MM.1S (cell line): ENCODE results near the gene TMEM109.

Experiments
- DNase-seq: peaks from one replicate; pipeline ENCODE4 v3.0.0-alpha.2; 2015
- H2AFZ ChIP-seq: fragments of 300-600 bp; sonication (generic); 2 replicates; pipeline ENCODE4 v1.6.0; 2016; ENCODE audit warnings: antibody characterized with exemption, low read length
- H3F3A ChIP-seq: fragments of 300-600 bp; sonication (generic); 2 replicates; pipeline ENCODE4 v1.6.1; 2016; ENCODE audit warnings: mild to moderate bottlenecking, antibody characterized with exemption, low read length, moderate library complexity, mixed read lengths; ENCODE audit not compliant: insufficient read depth
- H3K27ac ChIP-seq: fragments of 300-600 bp; sonication (generic); 2 replicates; pipeline ENCODE4 v1.5.1; 2016; ENCODE audit warnings: mild to moderate bottlenecking, low read length
- H3K27me3 ChIP-seq: fragments of 300-600 bp; sonication (generic); replicated peaks from 2 replicates; pipeline ENCODE4 v1.6.0; 2016; ENCODE audit warnings: low read length; ENCODE audit not compliant: insufficient read depth
- H3K36me3 ChIP-seq: fragments of 300-600 bp; sonication (generic); replicated peaks from 2 replicates; pipeline ENCODE4 v1.6.1; 2016; ENCODE audit warnings: mild to moderate bottlenecking, low read length, mixed read lengths; ENCODE audit not compliant: insufficient read depth
- H3K4me1 ChIP-seq: fragments of 300-600 bp; sonication (generic); 2 replicates; pipeline ENCODE4 v1.6.1; 2016; ENCODE audit warnings: low read length, mixed read lengths
- H3K4me2 ChIP-seq: fragments of 300-600 bp; sonication (generic); 2 replicates; pipeline ENCODE4 v1.6.0; 2016; ENCODE audit warnings: low read depth, low read length
- H3K4me3 ChIP-seq: fragments of 300-600 bp; sonication (generic); 2 replicates; pipeline ENCODE4 v1.5.1; 2016; ENCODE audit warnings: low read length, mixed read lengths
- H3K79me2 ChIP-seq: fragments of 300-600 bp; sonication (generic); 2 replicates; pipeline ENCODE4 v1.6.1; 2016; ENCODE audit warnings: mixed run types, low read length, mixed read lengths
- H3K9ac ChIP-seq: fragments of 300-600 bp; sonication (generic); 2 replicates; pipeline ENCODE4 v1.6.1; 2016; ENCODE audit warnings: low read length, mixed read lengths
- H3K9me2 ChIP-seq: fragments of 300-600 bp; sonication (generic); replicated peaks from 2 replicates; pipeline ENCODE4 v1.6.1; 2016; ENCODE audit warnings: mild to moderate bottlenecking, low read length, mixed read lengths; ENCODE audit not compliant: insufficient read depth
- H3K9me3 ChIP-seq: fragments of 300-600 bp; sonication (generic); replicated peaks from 2 replicates; pipeline ENCODE4 v1.6.1; 2016; ENCODE audit warnings: mild to moderate bottlenecking, low read length, mixed read lengths; ENCODE audit not compliant: insufficient read depth
- H4K20me1 ChIP-seq: fragments of 300-600 bp; sonication (generic); 2 replicates; pipeline ENCODE4 v1.6.1; 2016; ENCODE audit warnings: mild to moderate bottlenecking, low read length, moderate library complexity, mixed read lengths; ENCODE audit not compliant: insufficient read depth
- EZH2 ChIP-seq: fragments of 300-600 bp; sonication (generic); optimal IDR thresholded peaks from 2 replicates; pipeline ENCODE3; 2017; ENCODE audit warnings: low read depth, mild to moderate bottlenecking, antibody characterized with exemption, low read length, mixed read lengths
- EZH2phosphoT487 ChIP-seq: fragments of 300-600 bp; sonication (generic); IDR thresholded peaks from 2 replicates; pipeline ENCODE4 v1.6.1; 2018; ENCODE audit warnings: antibody characterized with exemption, low read length
- TF ChIP-seq, protein P1 (sequence below): fragments of 300-600 bp; sonication (generic); IDR thresholded peaks from 2 replicates; pipeline ENCODE4 v1.5.1; 2016; ENCODE audit warnings: antibody characterized with exemption, low read length, mixed read lengths

TMEM109 gene

DNA sequence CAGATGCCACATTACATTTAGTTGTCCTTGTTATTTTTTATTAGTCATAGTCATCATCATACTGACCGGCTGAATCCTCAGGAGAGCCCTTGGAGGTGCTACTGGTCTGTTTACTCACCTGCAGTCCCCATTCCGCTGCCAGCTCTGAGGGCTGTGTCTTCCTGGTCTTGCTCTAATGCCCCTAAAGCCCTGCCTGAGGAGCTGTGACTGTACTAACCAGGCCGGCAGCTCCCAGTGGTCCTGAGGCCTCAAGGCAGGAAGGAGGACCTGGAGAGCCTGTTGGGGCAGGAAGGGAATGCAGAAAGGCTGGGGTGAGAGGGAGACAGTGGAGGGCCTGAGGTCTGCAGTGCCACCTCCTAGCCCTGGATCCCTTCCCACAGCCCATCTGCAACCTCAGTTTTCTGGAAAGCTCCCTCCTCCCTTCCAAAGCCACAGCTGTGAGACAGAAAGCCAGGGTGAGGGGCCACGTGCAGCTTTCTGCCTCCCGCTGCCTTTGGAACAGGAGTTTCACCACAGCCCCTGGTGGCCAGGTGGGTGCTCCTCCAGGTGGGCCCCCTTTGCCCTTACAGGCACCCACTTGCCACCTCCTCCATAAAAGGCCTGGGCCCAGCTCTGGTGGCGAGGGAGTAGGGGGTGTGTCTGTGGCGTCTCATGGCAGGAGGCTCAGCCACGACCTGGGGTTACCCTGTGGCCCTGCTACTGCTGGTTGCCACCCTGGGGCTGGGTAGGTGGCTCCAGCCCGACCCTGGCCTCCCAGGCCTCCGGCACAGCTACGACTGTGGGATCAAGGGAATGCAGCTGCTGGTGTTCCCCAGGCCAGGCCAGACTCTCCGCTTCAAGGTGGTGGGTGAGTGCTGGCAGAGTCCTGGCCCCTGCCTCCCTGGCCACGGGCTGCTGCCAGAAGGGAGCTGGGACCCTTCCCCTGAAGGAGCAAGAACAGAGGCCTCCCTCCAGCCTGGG, 46.8 kb upstream of the TMEM109 start, which contains the start of gene ZP1:
ZP1 (plus strand) TSS at position 632 of the 960 bp plus-strand sequence; CDS start at position 652, 20 bp downstream.
- H3K4me3 ChIP-seq: no peak within 1 kb of the TSS
- TF ChIP-seq EZH2: no peak
- no peak for TF ChIP-seq EZH2phosphoT487
- TF ChIP-seq, protein P1, sequence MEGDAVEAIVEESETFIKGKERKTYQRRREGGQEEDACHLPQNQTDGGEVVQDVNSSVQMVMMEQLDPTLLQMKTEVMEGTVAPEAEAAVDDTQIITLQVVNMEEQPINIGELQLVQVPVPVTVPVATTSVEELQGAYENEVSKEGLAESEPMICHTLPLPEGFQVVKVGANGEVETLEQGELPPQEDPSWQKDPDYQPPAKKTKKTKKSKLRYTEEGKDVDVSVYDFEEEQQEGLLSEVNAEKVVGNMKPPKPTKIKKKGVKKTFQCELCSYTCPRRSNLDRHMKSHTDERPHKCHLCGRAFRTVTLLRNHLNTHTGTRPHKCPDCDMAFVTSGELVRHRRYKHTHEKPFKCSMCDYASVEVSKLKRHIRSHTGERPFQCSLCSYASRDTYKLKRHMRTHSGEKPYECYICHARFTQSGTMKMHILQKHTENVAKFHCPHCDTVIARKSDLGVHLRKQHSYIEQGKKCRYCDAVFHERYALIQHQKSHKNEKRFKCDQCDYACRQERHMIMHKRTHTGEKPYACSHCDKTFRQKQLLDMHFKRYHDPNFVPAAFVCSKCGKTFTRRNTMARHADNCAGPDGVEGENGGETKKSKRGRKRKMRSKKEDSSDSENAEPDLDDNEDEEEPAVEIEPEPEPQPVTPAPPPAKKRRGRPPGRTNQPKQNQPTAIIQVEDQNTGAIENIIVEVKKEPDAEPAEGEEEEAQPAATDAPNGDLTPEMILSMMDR: no peak
- H3K27ac ChIP-seq: no peak within 1 kb of the TSS
- no peaks in the 10 kb centered on the region for H3K36me3 ChIP-seq
- no peaks in the 10 kb centered on the region for H3K79me2 ChIP-seq
- peaks cover 56% of the 10 kb centered on the region for H3K4me1 ChIP-seq
- no peaks in the 10 kb centered on the region for H3K27me3 ChIP-seq
- peaks cover 20% of the 10 kb centered on the region for H3F3A ChIP-seq
- no peaks in the 10 kb centered on the region for H3K9me3 ChIP-seq
- H3K4me2 ChIP-seq: no peak within 1 kb of the TSS
- DNase-seq: no peak
- H3K9me2 ChIP-seq: no peaks in the 10 kb centered on the region
- no peaks in the 10 kb centered on the region for H4K20me1 ChIP-seq
- no peak within 1 kb of the TSS for H2AFZ ChIP-seq
- H3K9ac ChIP-seq: no peak within 1 kb of the TSS

GRCh38 chr11:60867871-60868681, 45.9 kb upstream of the TMEM109 start:
- H3K4me1 ChIP-seq: peaks cover 63% of the 10 kb centered on the region
- H2AFZ ChIP-seq: no peak overlapping the region
- peaks cover 20% of the 10 kb centered on the region for H3F3A ChIP-seq
- no peaks in the 10 kb centered on the region for H3K27me3 ChIP-seq
- no peak overlapping the region for H3K4me3 ChIP-seq
- TF ChIP-seq, protein P1: no peak
- TF ChIP-seq EZH2 (no peak), EZH2phosphoT487 (no peak)
- no peaks in the 10 kb centered on the region for H3K36me3 ChIP-seq
- DNase-seq: no peak
- no peaks in the 10 kb centered on the region for H3K79me2 ChIP-seq
- no peak overlapping the region for H3K27ac ChIP-seq
- no peaks in the 10 kb centered on the region for H3K9me2 ChIP-seq
- H3K4me2 ChIP-seq: no peak overlapping the region
- no peaks in the 10 kb centered on the region for H4K20me1 ChIP-seq
- no peak overlapping the region for H3K9ac ChIP-seq
- no peaks in the 10 kb centered on the region for H3K9me3 ChIP-seq

GRCh38 chr11:60868682-60869450, 45.1 kb upstream of the TMEM109 start:
- Histone ChIP-seq H3K4me1 (peaks cover 63% of the 10 kb centered on the region), H3K79me2 (no peaks in the 10 kb centered on the region), H3F3A (peaks cover 20% of the 10 kb centered on the region), H2AFZ (no peak overlapping the region), H3K27ac (peak overlapping the region; percentile 100; the same call in 1 of the 2 replicates), H3K9ac (no peak overlapping the region), H3K9me3 (no peaks in the 10 kb centered on the region), H3K9me2 (no peaks in the 10 kb centered on the region), H3K27me3 (no peaks in the 10 kb centered on the region), H3K36me3 (no peaks in the 10 kb centered on the region), H4K20me1 (no peaks in the 10 kb centered on the region), H3K4me3 (no peak overlapping the region), H3K4me2 (no peak overlapping the region)
- TF ChIP-seq, protein P1: no peak
- TF ChIP-seq EZH2: no peak
- TF ChIP-seq EZH2phosphoT487: no peak
- DNase-seq: no peak
